CD4-positive, alpha-beta memory T cell (primary cell): ENCODE measurements around the gene HAPLN1. TPM values are rescaled to one million over a fixed set of nuclear protein-coding genes. Genes with fewer than 3 reads are reported as not detected.

ENCODE experiments used
- CTCF ChIA-PET: fragments of 350-600 bp; sonication (Branson Sonifier 250); formaldehyde crosslinking; loops from one replicate; lab custom pipeline; 2021; ENCODE audit warnings: inconsistent platforms; ENCODE audit not compliant: partially characterized antibody; lab: Charles Lee
- POLR2A ChIA-PET: fragments of 350-600 bp; sonication (Branson Sonifier 250); formaldehyde crosslinking; loops from one replicate; lab custom pipeline; 2021; ENCODE audit not compliant: partially characterized antibody; lab: Charles Lee
- DNase-seq, 5 donors: peaks; one replicate each; pipeline versions ENCODE4 v3.0.0 to v3.0.0-alpha.2; 2020 to 2022; ENCODE audit warnings: mixed read lengths in 1 of 5
- H3K27ac ChIP-seq: one replicate; pipeline ENCODE4 v1.7.0; 2013; ENCODE audit warnings: low read depth, low read length
- H3K27me3 ChIP-seq: 2 replicates; pipeline ENCODE4 v1.7.0; 2013; ENCODE audit warnings: mild to moderate bottlenecking, low read length, moderate library complexity; ENCODE audit not compliant: insufficient read depth
- H3K36me3 ChIP-seq: 2 replicates; pipeline ENCODE4 v1.7.0; 2013; ENCODE audit warnings: mild to moderate bottlenecking, low read length, moderate library complexity; ENCODE audit not compliant: insufficient read depth
- H3K4me1 ChIP-seq: 2 replicates; pipeline ENCODE4 v1.7.0; 2013; ENCODE audit warnings: mild to moderate bottlenecking, low read length, moderate library complexity; ENCODE audit not compliant: insufficient read depth
- H3K4me3 ChIP-seq, 2 donors: one replicate each; pipeline ENCODE4 v1.7.0; 2013; ENCODE audit warnings: low read length in 2 of 2, mild to moderate bottlenecking in 1 of 2
- H3K9me3 ChIP-seq, 2 donors: one replicate each; pipeline ENCODE4 v1.7.0; 2013; ENCODE audit warnings: low read length in 2 of 2, control low read depth in 1 of 2; ENCODE audit not compliant: control insufficient read depth in 1 of 2
- H3K27ac Mint-ChIP-seq, 7 donors: one replicate each; pipeline ENCODE4 v1.8.0; 2020 to 2021; ENCODE audit warnings: mixed read lengths in 7 of 7, mild to moderate bottlenecking in 6 of 7, inconsistent platforms in 3 of 7, moderate library complexity in 3 of 7
- H3K27me3 Mint-ChIP-seq, 2 donors: one replicate each; pipeline ENCODE4 v1.8.0; 2020 to 2021; ENCODE audit warnings: mixed read lengths in 2 of 2
- H3K36me3 Mint-ChIP-seq, 2 donors: one replicate each; pipeline ENCODE4 v1.8.0; 2020 to 2021; ENCODE audit warnings: mixed read lengths in 2 of 2, inconsistent platforms in 1 of 2, mild to moderate bottlenecking in 1 of 2
- H3K4me1 Mint-ChIP-seq, 4 donors: one replicate each; pipeline ENCODE4 v1.8.0; 2020 to 2021; ENCODE audit warnings: mixed read lengths in 4 of 4, mild to moderate bottlenecking in 1 of 4
- H3K4me3 Mint-ChIP-seq, 8 donors: one replicate each; pipeline ENCODE4 v1.8.0; 2020 to 2021; ENCODE audit warnings: mixed read lengths in 8 of 8, mild to moderate bottlenecking in 7 of 8, moderate library complexity in 6 of 8, inconsistent platforms in 3 of 8
- H3K9me3 Mint-ChIP-seq, 8 donors: one replicate each; pipeline ENCODE4 v1.8.0; 2020 to 2021; ENCODE audit warnings: mixed read lengths in 8 of 8, mild to moderate bottlenecking in 5 of 8, inconsistent platforms in 3 of 8, moderate library complexity in 1 of 8
- intact Hi-C: fragments of 100-400 bp; cut with micrococcal nuclease; formaldehyde crosslinking; loops from one replicate; pipeline ENCODE4 v1.15.1; 2023
- polyA plus RNA-seq, 2 donors: library from polyadenylated mRNA; unstranded; fragments of 300-500 nt; fragmentation: Illumina TruSeq; gene quantifications; one replicate each; pipeline ENCODE4 v1.2.3, GENCODE V29; 2021
- total RNA-seq, 2 experiments: library from RNA; stranded (reverse); gene quantifications; one replicate each; pipeline ENCODE4 v1.2.3, GENCODE V29; 2021

HAPLN1 gene
- total RNA-seq, result not detected
- not detected for polyA plus RNA-seq

GRCh38 chr5:83720836-83721537, at the start of gene HAPLN1:
Gene HAPLN1 (minus strand): TSS chr5:83720855. CDS start chr5:83673523, 47,332 bp downstream.
- peaks cover 0 to 1% (median 0%) of the 10 kb centered on the region in 8 donors for H3K9me3 Mint-ChIP-seq
- Histone ChIP-seq H3K4me3 (no peak within 1 kb of the TSS), H3K36me3 (no peaks in the 10 kb centered on the region), H3K27me3 (peaks cover 13% of the 10 kb centered on the region), H3K9me3 (no peaks in the 10 kb centered on the region), H3K27ac (no peak within 1 kb of the TSS), H3K4me1 (no peaks in the 10 kb centered on the region)
- no peak within 1 kb of the TSS for H3K27ac Mint-ChIP-seq
- ChIA-PET POLR2A (no interaction called here), CTCF (interaction anchor here (2.3 kb wide), 1 partner anchor 9 kb away, joined by 7 read pairs; no protein-coding TSS in a partner anchor)
- H3K27me3 Mint-ChIP-seq, result peaks cover 25 to 35% of the 10 kb centered on the region in 2 donors
- H3K4me1 Mint-ChIP-seq, result peaks cover 4 to 10% (median 7%) of the 10 kb centered on the region in 4 donors
- H3K36me3 Mint-ChIP-seq, result no peaks in the 10 kb centered on the region
- peak within 1 kb of the TSS in 7 of 8 donors; percentile 60 to 89 (median 77) for H3K4me3 Mint-ChIP-seq
- intact Hi-C loops, result no loop called here
- no peak for DNase-seq

GRCh38 chr5:83767409-83767992, 46.8 kb upstream of the HAPLN1 start:
- Histone ChIP-seq H3K27me3 (no peaks in the 10 kb centered on the region), H3K27ac (no peak overlapping the region), H3K9me3 (no peaks in the 10 kb centered on the region), H3K4me3 (no peak overlapping the region), H3K36me3 (no peaks in the 10 kb centered on the region), H3K4me1 (no peaks in the 10 kb centered on the region)
- H3K4me3 Mint-ChIP-seq, result no peak overlapping the region
- ChIA-PET POLR2A (no interaction called here), CTCF (interaction anchor here (0.8 kb wide), 1 partner anchor 31 kb away, joined by 3 read pairs; no protein-coding TSS in a partner anchor)
- no peak overlapping the region for H3K27ac Mint-ChIP-seq
- intact Hi-C loops, result no loop called here
- no peaks in the 10 kb centered on the region for H3K27me3 Mint-ChIP-seq
- H3K36me3 Mint-ChIP-seq, result no peaks in the 10 kb centered on the region
- H3K4me1 Mint-ChIP-seq, result no peaks in the 10 kb centered on the region
- peaks cover 0 to 19% (median 10%) of the 10 kb centered on the region in 8 donors for H3K9me3 Mint-ChIP-seq
- no peak for DNase-seq

GRCh38 chr5:83764101-83764500, 43.4 kb upstream of the HAPLN1 start:
- H3K9me3 ChIP-seq, result no peaks in the 10 kb centered on the region
- H3K4me1 ChIP-seq, result no peaks in the 10 kb centered on the region
- no peaks in the 10 kb centered on the region for H3K27me3 Mint-ChIP-seq
- intact Hi-C loops, result no loop called here
- DNase-seq, result no peak
- H3K4me3 ChIP-seq, result no peak overlapping the region
- ChIA-PET POLR2A (no interaction called here), CTCF (no interaction called here)
- H3K4me3 Mint-ChIP-seq, result no peak overlapping the region
- H3K36me3 ChIP-seq, result no peaks in the 10 kb centered on the region
- no peak overlapping the region for H3K27ac Mint-ChIP-seq
- no peaks in the 10 kb centered on the region for H3K4me1 Mint-ChIP-seq
- H3K36me3 Mint-ChIP-seq, result no peaks in the 10 kb centered on the region
- H3K27me3 ChIP-seq, result no peaks in the 10 kb centered on the region
- H3K27ac ChIP-seq, result no peak overlapping the region
- H3K9me3 Mint-ChIP-seq, result peaks cover 0 to 19% (median 10%) of the 10 kb centered on the region in 8 donors

- H3K4me1 ChIP-seq, result no peaks in the 10 kb centered on the region
- ChIA-PET CTCF (no interaction called here), POLR2A (no interaction called here)
- Mint-ChIP-seq H3K4me1 (no peaks in the 10 kb centered on the region), H3K4me3 (no peak overlapping the region), H3K9me3 (peaks cover 0 to 7% (median under 1%) of the 10 kb centered on the region in 8 donors), H3K27ac (no peak overlapping the region), H3K27me3 (no peaks in the 10 kb centered on the region), H3K36me3 (no peaks in the 10 kb centered on the region)
- no peaks in the 10 kb centered on the region for H3K9me3 ChIP-seq
- H3K36me3 ChIP-seq, result no peaks in the 10 kb centered on the region
- H3K27ac ChIP-seq, result no peak overlapping the region
- H3K4me3 ChIP-seq, result no peak overlapping the region
- H3K27me3 ChIP-seq, result no peaks in the 10 kb centered on the region
- no peak for DNase-seq
- intact Hi-C loops, result no loop called here
These were observed 39.9 kb upstream of the HAPLN1 start for GRCh38 chr5:83760579-83760978.

- Histone ChIP-seq H3K36me3 (no peaks in the 10 kb centered on the region), H3K27me3 (no peaks in the 10 kb centered on the region), H3K4me1 (no peaks in the 10 kb centered on the region), H3K27ac (no peak overlapping the region), H3K9me3 (no peaks in the 10 kb centered on the region), H3K4me3 (no peak overlapping the region)
- intact Hi-C loops, result no loop called here
- Mint-ChIP-seq H3K9me3 (peaks cover 0 to 16% (median 8%) of the 10 kb centered on the region in 8 donors), H3K27ac (no peak overlapping the region), H3K4me1 (no peaks in the 10 kb centered on the region), H3K36me3 (no peaks in the 10 kb centered on the region), H3K4me3 (no peak overlapping the region), H3K27me3 (peaks cover 1 to 3% of the 10 kb centered on the region in 2 donors)
- DNase-seq, result no peak
- ChIA-PET CTCF (no interaction called here), POLR2A (no interaction called here)
These were observed 32.0 kb upstream of the HAPLN1 start for GRCh38 chr5:83752700-83753099.

GRCh38 chr5:83751201-83751600, 30.5 kb upstream of the HAPLN1 start:
- CTCF ChIA-PET, result no interaction called here
- H3K4me1 ChIP-seq, result no peaks in the 10 kb centered on the region
- POLR2A ChIA-PET, result no interaction called here
- no peak overlapping the region for H3K4me3 ChIP-seq
- intact Hi-C loops, result no loop called here
- H3K27me3 ChIP-seq, result no peaks in the 10 kb centered on the region
- Mint-ChIP-seq H3K4me3 (no peak overlapping the region), H3K27ac (no peak overlapping the region), H3K36me3 (no peaks in the 10 kb centered on the region), H3K9me3 (peaks cover 0 to 20% (median 8%) of the 10 kb centered on the region in 8 donors), H3K27me3 (peaks cover 1 to 3% of the 10 kb centered on the region in 2 donors), H3K4me1 (no peaks in the 10 kb centered on the region)
- DNase-seq, result no peak
- no peaks in the 10 kb centered on the region for H3K9me3 ChIP-seq
- no peak overlapping the region for H3K27ac ChIP-seq
- no peaks in the 10 kb centered on the region for H3K36me3 ChIP-seq

GRCh38 chr5:83750749-83751148, 30.1 kb upstream of the HAPLN1 start:
- Mint-ChIP-seq H3K27ac (no peak overlapping the region), H3K4me3 (no peak overlapping the region), H3K9me3 (peaks cover 0 to 20% (median 8%) of the 10 kb centered on the region in 8 donors), H3K27me3 (peaks cover 1 to 3% of the 10 kb centered on the region in 2 donors), H3K36me3 (no peaks in the 10 kb centered on the region), H3K4me1 (no peaks in the 10 kb centered on the region)
- Histone ChIP-seq H3K36me3 (no peaks in the 10 kb centered on the region), H3K27me3 (no peaks in the 10 kb centered on the region), H3K27ac (no peak overlapping the region), H3K4me3 (no peak overlapping the region), H3K9me3 (no peaks in the 10 kb centered on the region), H3K4me1 (no peaks in the 10 kb centered on the region)
- POLR2A ChIA-PET, result no interaction called here
- DNase-seq, result no peak
- intact Hi-C loops, result no loop called here
- CTCF ChIA-PET, result no interaction called here
